ENCODE data around the gene KAZN.

Gene KAZN

GRCh38 chr1:14743368-14743767 lies 144.9 kb downstream of the KAZN start:
- no peak for DNase-seq (ENCODE audit: low read depth)

- DNase-seq (ENCODE audit: low read depth) = no peak
Observed at GRCh38 chr1:14745001-14745720, 146.7 kb downstream of the KAZN start.

GRCh38 chr1:14745789-14746188 lies 147.3 kb downstream of the KAZN start:
- no peak for DNase-seq (ENCODE audit: low read depth)

- DNase-seq (ENCODE audit: low read depth) = no peak
Observed at GRCh38 chr1:14746393-14746792, 147.9 kb downstream of the KAZN start.

- no peak for DNase-seq (ENCODE audit: low read depth)
Observed at GRCh38 chr1:14748151-14748550, 149.7 kb downstream of the KAZN start.

- no peak for DNase-seq (ENCODE audit: low read depth)
Observed at GRCh38 chr1:14748977-14749376, 150.5 kb downstream of the KAZN start.

GRCh38 chr1:14750490-14750889 lies 152.0 kb downstream of the KAZN start:
- DNase-seq (ENCODE audit: low read depth) = no peak

GRCh38 chr1:14755518-14756252 lies 157.2 kb downstream of the KAZN start:
- DNase-seq (ENCODE audit: low read depth) = no peak

- DNase-seq (ENCODE audit: low read depth) = no peak
Observed at GRCh38 chr1:14756589-14757285, 158.3 kb downstream of the KAZN start.

- DNase-seq (ENCODE audit: low read depth) = no peak
Observed at GRCh38 chr1:14757286-14757625, 158.8 kb downstream of the KAZN start.

GRCh38 chr1:14759042-14759818 lies 160.7 kb downstream of the KAZN start:
- DNase-seq (ENCODE audit: low read depth) = no peak

GRCh38 chr1:14759843-14760242 lies 161.4 kb downstream of the KAZN start:
- no peak for DNase-seq (ENCODE audit: low read depth)

GRCh38 chr1:14760780-14761179 lies 162.3 kb downstream of the KAZN start:
- no peak for DNase-seq (ENCODE audit: low read depth)

- DNase-seq (ENCODE audit: low read depth) = no peak
Observed at GRCh38 chr1:14761291-14762153, 163.0 kb downstream of the KAZN start.

GRCh38 chr1:14763977-14764376 lies 165.5 kb downstream of the KAZN start:
- DNase-seq (ENCODE audit: low read depth) = no peak

GRCh38 chr1:14765773-14766172 lies 167.3 kb downstream of the KAZN start:
- no peak for DNase-seq (ENCODE audit: low read depth)

- no peak for DNase-seq (ENCODE audit: low read depth)
Observed at GRCh38 chr1:14767075-14767474, 168.6 kb downstream of the KAZN start.

GRCh38 chr1:14768582-14769304 lies 170.3 kb downstream of the KAZN start:
- no peak for DNase-seq (ENCODE audit: low read depth)

- DNase-seq (ENCODE audit: low read depth) = no peak
Observed at GRCh38 chr1:14769486-14770274, 171.2 kb downstream of the KAZN start.
